NCI-H524 (cell line): ENCODE measurements around the gene ANXA1.

Source experiments
- DNase-seq, 2 experiments: peaks; one replicate each; lab custom pipeline; 2025; lab: John Stamatoyannopoulos, UW

Gene ANXA1

GRCh38 chr9:73151653-73152542, at the start of gene ANXA1:
Gene ANXA1 (plus strand): TSS chr9:73151865. CDS start chr9:73158536, 6,671 bp downstream.
- DNase-seq = no peak

DNA sequence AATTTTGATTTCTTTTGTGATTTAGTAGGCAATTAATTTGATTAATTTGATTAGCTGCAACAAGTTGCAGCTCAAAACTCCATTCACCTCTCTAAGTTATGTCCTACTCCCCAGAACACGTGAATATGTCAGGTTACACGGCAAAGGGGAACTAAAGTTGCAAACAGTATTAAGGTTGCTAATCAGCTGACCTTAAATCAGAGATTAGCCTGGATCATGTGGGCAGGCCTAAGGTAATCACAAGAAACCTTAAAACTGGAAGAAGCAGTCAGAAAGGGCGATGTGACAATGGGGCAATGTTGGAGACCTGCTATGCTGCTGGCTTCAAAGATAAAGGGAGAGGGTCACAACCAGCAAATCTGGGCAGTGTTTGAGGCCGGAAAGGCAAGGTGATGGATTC, 47.3 kb upstream of the ANXA1 start:
- no peak for DNase-seq

DNA sequence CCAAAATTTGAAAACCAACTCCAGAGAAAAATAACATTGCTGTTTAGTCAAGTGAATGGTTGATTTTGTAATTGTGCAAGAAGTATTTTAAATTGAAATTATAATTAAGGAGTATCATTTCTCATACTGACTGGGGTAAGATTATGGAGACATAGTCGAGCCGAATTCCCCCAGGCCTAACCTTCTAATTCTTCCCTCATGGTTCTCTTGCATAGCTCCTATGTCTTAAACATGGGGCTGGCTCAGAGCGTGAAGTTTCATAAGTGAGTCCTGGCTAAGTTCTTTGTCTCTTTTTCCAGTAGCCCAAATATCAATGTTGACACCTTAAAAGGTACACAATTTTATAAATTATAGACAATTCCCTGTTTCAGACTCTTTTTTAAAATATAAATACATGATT, 46.7 kb upstream of the ANXA1 start:
- no peak for DNase-seq

DNA sequence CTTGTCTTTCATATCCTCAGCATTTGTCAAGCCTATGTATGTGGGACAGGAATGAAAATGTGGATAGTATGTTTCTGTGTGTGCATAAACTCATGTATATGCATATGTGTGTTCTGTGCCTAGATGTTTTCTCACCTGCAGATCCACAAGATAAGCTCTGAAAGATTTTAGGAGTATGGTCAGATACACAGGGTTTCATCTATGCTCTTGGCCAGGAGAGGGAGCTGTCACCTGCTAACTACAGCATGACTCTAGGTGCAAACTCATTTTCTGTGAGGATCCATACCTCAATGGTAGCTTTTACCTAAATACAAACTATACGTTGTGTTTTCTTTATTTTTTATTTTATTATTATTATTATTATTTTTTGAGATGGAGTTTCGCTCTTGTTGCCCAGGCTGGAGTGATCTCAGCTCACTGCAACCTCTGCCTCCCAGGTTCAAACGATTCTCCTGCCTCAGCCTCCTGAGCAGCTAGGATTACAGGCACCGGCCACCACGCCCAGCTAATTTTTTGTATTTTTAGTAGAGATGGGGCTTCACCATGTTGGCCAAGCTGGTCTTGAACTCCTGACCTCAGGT, 44.1 kb upstream of the ANXA1 start:
- peak in 1 of 2 experiments; percentile 2 for DNase-seq

- no peak for DNase-seq
Observed at GRCh38 chr9:73114058-73114457, 37.6 kb upstream of the ANXA1 start.

- no peak for DNase-seq
Observed at GRCh38 chr9:73114958-73115357, 36.7 kb upstream of the ANXA1 start.

- DNase-seq = no peak
Observed at GRCh38 chr9:73116031-73116430, 35.6 kb upstream of the ANXA1 start.

- no peak for DNase-seq
Observed at GRCh38 chr9:73116880-73117279, 34.8 kb upstream of the ANXA1 start.

- DNase-seq = no peak
Observed at GRCh38 chr9:73118286-73118685, 33.4 kb upstream of the ANXA1 start.

GRCh38 chr9:73118898-73119554, 32.6 kb upstream of the ANXA1 start:
- DNase-seq = no peak

DNA sequence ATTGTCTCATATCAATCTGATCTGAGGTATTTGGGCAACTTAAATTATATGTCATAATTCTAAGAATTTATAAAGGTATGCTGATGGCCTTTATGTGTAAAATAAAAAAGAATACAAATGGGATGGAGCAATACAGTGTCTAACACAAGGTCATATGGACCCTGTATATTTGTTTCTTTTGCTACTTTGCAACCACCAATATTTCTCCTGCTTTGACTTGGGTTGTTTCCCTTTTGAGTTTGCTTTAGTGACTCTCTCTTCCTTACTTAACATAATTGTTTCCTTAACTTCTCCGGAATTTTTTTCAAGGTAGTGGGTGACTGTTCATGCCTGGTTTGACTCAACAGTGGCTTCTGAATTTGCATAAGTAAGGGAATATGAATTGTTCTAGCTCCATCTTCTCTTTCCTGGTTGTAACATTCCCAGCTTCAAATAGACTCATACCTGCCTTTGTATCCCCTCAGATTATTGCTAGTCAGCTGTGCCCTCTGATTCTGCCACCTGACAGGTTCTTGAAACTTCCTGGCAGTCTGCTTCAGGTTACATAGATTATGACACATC, 30.2 kb upstream of the ANXA1 start:
- no peak for DNase-seq

DNA sequence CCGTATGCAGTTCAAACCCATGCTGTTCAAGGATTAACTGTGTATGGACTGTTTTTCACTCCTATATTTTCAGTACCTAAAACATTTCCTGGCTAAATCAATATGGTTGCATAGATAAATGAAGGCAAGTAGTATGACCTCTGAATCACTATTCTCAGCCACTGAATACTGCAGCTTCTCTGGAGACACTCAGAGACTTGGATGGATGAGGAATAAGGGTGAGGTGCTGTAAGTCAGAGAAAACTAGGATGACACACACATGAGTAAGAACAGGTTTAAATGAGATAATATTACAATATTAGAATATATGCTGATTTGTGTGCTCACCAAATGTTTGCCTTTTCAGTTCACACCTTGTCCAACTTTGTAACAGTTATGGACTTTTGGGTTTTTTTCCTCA, 26.0 kb upstream of the ANXA1 start:
- DNase-seq = no peak

DNA sequence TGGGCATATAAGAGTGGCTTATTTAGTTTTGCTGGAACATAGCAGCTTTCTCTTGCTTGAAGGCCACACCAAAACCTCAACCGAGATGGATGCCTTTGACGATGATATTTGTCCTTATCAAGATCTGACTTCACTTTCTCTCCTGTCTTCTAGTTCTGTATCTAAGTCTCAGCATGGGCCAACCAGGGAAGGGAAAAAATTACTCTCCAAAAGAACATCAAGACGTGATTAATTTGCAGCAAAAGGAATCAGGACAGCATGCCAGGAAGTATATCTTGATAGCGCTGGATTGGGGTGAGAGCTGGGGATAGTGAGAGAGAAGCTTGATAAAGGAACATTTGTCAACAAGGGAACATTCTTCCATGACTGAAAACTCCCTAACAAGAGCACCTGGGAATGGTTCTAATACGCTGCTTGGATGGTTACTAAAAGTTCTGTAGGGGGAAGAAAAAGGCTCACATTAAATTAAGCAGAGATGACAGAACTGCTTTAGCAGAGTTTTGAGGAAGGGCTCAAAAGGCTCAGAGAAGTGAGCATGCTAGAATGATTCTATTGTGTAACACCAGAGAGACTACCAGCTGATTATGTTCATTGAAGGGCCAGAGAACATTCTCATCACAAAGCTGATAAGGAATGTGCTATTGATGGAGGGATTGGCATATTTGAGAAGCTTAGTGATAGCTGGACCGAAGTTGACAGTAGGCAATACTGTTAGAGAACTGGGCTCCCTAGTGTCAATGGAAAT, 21.6 kb upstream of the ANXA1 start:
- no peak for DNase-seq

DNA sequence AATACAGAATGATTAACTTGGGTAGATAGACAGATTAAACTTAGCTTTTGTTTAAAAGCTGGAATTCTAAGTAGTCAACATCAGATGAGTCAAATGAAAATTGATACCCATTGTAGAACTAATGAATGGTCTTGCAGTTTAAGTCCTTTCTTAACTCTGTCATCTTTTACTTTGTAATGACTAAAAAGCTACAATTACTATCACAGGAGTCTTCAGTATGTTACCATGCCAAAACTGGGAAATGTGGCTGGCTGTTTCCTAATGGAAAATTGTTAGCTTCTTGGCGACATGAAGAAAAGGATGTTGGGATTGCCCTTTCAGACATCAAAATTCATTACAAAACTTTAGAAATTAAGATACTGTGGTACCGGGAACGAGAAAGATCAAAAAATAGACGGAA, 20.2 kb upstream of the ANXA1 start:
- DNase-seq = no peak

DNA sequence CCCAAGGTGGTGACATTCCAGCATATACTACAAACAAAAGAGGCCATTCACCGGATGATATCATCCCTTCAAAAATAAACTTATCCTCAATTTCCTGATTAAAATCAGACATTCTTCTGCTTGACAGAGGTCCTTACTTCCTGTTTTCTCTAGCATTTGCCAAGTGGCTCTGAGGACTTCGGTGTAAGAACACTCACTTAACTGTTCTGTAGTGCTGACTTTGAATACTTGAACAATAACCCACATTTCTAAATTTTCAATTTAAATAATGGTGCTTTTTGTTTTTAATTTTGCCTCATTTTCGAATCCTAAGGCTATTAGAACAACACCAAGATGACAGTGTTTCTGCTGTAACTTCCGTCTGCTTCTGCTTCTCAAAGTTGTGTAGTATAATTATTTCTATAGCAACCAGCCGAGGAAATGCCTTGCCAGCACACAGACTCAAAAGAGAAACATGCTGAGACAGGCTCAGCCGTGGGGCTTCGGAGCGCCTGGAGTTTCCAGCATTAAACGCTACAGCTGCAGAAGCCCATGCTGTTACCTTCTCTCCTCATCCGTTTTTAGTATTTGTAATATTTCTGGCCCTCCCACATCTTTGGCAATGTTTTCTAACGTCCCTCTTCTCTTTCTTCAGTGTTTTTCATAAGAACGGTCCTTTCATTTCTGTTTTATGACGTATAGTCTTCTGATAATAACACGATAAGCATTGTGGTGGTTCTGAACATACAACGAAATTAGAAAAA, 19.5 kb upstream of the ANXA1 start:
- peak in 1 of 2 experiments; percentile 7 for DNase-seq

GRCh38 chr9:73133022-73133651, 18.5 kb upstream of the ANXA1 start:
- no peak for DNase-seq

DNA sequence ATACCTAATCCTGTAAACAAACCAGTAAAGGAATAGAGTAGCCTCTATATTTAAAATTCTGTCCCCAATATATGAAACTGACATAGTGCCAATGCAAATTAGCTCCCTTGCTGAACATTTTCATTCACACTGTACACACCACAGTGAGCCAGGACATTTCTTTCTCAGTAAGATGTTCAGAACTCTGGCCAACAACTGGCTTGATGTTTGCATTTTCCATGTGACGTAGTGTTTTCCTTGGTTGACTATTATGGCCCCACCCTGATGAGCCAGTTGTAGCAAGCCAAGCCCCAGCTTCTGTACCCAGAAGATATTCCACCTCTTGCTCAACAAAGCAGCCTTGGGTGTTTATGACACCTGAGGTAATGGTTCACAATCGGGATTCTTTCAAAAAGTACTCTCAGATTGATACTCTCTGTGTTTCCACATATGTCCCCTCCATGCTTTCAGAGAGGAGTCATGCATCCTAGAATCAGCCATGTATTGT, 17.7 kb upstream of the ANXA1 start:
- no peak for DNase-seq

- no peak for DNase-seq
Observed at GRCh38 chr9:73135394-73135793, 16.3 kb upstream of the ANXA1 start.

GRCh38 chr9:73137286-73137899, 14.3 kb upstream of the ANXA1 start:
- DNase-seq = no peak

DNA sequence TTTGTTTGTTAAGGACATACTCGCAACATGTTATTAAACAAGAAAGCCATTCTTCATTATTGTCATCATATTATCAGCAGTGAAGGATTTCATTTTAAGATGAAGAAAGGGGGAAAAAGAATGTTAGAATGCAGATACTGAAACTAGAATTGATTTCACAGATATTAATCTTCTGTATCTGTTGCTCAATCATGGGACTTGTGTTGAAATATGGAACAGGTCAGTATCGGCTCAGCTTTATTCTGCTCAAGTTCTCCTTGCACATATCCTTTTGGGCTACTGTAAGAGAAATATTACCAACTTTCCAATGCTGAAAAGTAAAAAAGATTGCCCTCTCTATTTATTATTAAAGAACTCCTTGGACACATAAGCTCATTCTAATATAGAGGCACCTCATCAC, 13.8 kb upstream of the ANXA1 start:
- no peak for DNase-seq
